H1 (cell line): ENCODE data around the gene ETNK1. TPM values are rescaled to one million over a fixed set of nuclear protein-coding genes. Genes with fewer than 3 reads are reported as not detected.

ENCODE experiments used
- CTCF ChIA-PET: fragments of 300-600 bp; sonication (Branson Sonifier 250); formaldehyde crosslinking; loops from one replicate; lab custom pipeline; 2021; ENCODE audit not compliant: partially characterized antibody; lab: Charles Lee
- POLR2A ChIA-PET: fragments of 300-600 bp; sonication (Branson Sonifier 250); formaldehyde crosslinking; loops from one replicate; lab custom pipeline; 2021; ENCODE audit warnings: inconsistent platforms; ENCODE audit not compliant: partially characterized antibody; lab: Charles Lee
- DNase-seq, 2 experiments: peaks; one replicate each; pipeline versions ENCODE4 v3.0.0 to v3.0.0-alpha.2; 2010 to 2022; ENCODE audit warnings: low spot score in 2 of 2, low read depth in 1 of 2, mixed read lengths in 1 of 2
- FAIRE-seq: peaks from 2 replicates; lab custom pipeline; 2011; peaks lifted over from hg19 to GRCh38; lab: Jason Lieb, UNC
- H2AFZ ChIP-seq: 2 replicates; pipeline ENCODE4 v1.8.1; 2012; ENCODE audit warnings: low read length, inconsistent platforms
- H2AK5ac ChIP-seq: 2 replicates; pipeline ENCODE4 v1.6.1; 2013; ENCODE audit warnings: low read depth, low read length
- H2BK120ac ChIP-seq: replicated peaks from 2 replicates; pipeline ENCODE3; 2013; ENCODE audit warnings: low read depth, low read length, inconsistent platforms
- H2BK12ac ChIP-seq: 2 replicates; pipeline ENCODE4 v1.6.1; 2013; ENCODE audit warnings: low read depth, low read length
- H2BK15ac ChIP-seq: 2 replicates; pipeline ENCODE4 v1.6.1; 2013; ENCODE audit warnings: low read length
- H2BK20ac ChIP-seq: 2 replicates; pipeline ENCODE4 v1.6.1; 2013; ENCODE audit warnings: low read length
- H2BK5ac ChIP-seq: 2 replicates; pipeline ENCODE4 v1.6.1; 2013; ENCODE audit warnings: low read depth, low read length
- H3K14ac ChIP-seq: 2 replicates; pipeline ENCODE4 v1.6.1; 2013; ENCODE audit warnings: inconsistent platforms; ENCODE audit not compliant: insufficient read length
- H3K18ac ChIP-seq: 2 replicates; pipeline ENCODE4 v1.6.1; 2013; ENCODE audit warnings: low read length; ENCODE audit errors: extremely low read depth
- H3K23ac ChIP-seq: 2 replicates; pipeline ENCODE4 v1.6.1; 2013; ENCODE audit warnings: inconsistent platforms; ENCODE audit not compliant: insufficient read length
- H3K23me2 ChIP-seq: 2 replicates; pipeline ENCODE4 v1.6.1; 2013; ENCODE audit warnings: low read depth, low read length
- H3K27ac ChIP-seq: 2 replicates; pipeline ENCODE4 v1.6.1; 2011; ENCODE audit warnings: low read depth, low read length, inconsistent platforms
- H3K27me3 ChIP-seq, 4 experiments: replicated peaks in 1 of 4; 1 replicate in 1 of 4; 2 replicates in 3 of 4; pipeline versions ENCODE4 v1.6.1 to v1.8.1; 2011 to 2013; ENCODE audit warnings: low read length in 3 of 4, mild to moderate bottlenecking in 3 of 4, inconsistent platforms in 2 of 4, mixed read lengths in 2 of 4, moderate library complexity in 1 of 4; ENCODE audit not compliant: control insufficient read depth in 3 of 4, insufficient read depth in 3 of 4; ENCODE audit errors: extremely low read depth in 1 of 4
- H3K36me3 ChIP-seq, 4 experiments: 2 replicates each; pipeline versions ENCODE4 v1.6.1 to v1.8.1; 2011 to 2013; ENCODE audit warnings: mild to moderate bottlenecking in 4 of 4, low read length in 3 of 4, moderate library complexity in 2 of 4, control low read depth in 1 of 4, inconsistent platforms in 1 of 4; ENCODE audit not compliant: insufficient read depth in 4 of 4, control insufficient read depth in 2 of 4
- H3K4ac ChIP-seq: replicated peaks from 2 replicates; pipeline ENCODE3; 2013; ENCODE audit warnings: low read length, low read depth, mixed read lengths, inconsistent platforms; ENCODE audit not compliant: insufficient read length
- H3K4me1 ChIP-seq, 4 experiments: replicated peaks in 1 of 4; 1 replicate in 1 of 4; 2 replicates in 3 of 4; pipeline versions ENCODE4 v1.6.1 to v1.8.1; 2011 to 2013; ENCODE audit warnings: low read length in 3 of 4, inconsistent platforms in 2 of 4, mixed read lengths in 1 of 4; ENCODE audit not compliant: insufficient read depth in 4 of 4, control insufficient read depth in 3 of 4
- H3K4me2 ChIP-seq, 2 experiments: 2 replicates each; pipeline versions ENCODE4 v1.6.1 to v1.8.1; 2011 to 2013; ENCODE audit warnings: low read depth in 2 of 2, low read length in 2 of 2, control low read depth in 1 of 2, inconsistent platforms in 1 of 2, mild to moderate bottlenecking in 1 of 2; ENCODE audit not compliant: insufficient read depth in 1 of 2
- H3K4me3 ChIP-seq, 4 experiments: fragments of 200-600, 300-600 bp in 1 of 4; sonication (generic), shearing (Covaris generic), sonication (Bioruptor Twin) in 1 of 4; 2 replicates each; pipeline versions ENCODE4 v1.5.1 to v1.8.1; 2011 to 2016; ENCODE audit warnings: low read length in 4 of 4, low read depth in 3 of 4, control low read depth in 2 of 4, inconsistent platforms in 2 of 4, mild to moderate bottlenecking in 2 of 4, mixed read lengths in 1 of 4, moderate library complexity in 1 of 4; ENCODE audit not compliant: insufficient read depth in 2 of 4; ENCODE audit errors: extremely low read depth in 1 of 4
- H3K56ac ChIP-seq: replicated peaks from 2 replicates; pipeline ENCODE3; 2013; ENCODE audit warnings: low read depth, mild to moderate bottlenecking, mixed read lengths, low read length, inconsistent platforms; ENCODE audit not compliant: insufficient read length
- H3K79me1 ChIP-seq: 2 replicates; pipeline ENCODE4 v1.6.1; 2013; ENCODE audit warnings: low read depth, low read length, control low read depth
- H3K79me2 ChIP-seq, 2 experiments: 2 replicates each; pipeline versions ENCODE4 v1.6.1 to v1.8.1; 2012 to 2013; ENCODE audit warnings: low read length in 2 of 2, mild to moderate bottlenecking in 2 of 2, inconsistent platforms in 1 of 2; ENCODE audit not compliant: insufficient read depth in 2 of 2, control insufficient read depth in 1 of 2
- H3K9ac ChIP-seq, 4 experiments: replicated peaks in 1 of 4; 1 replicate in 1 of 4; 2 replicates in 3 of 4; pipeline versions ENCODE4 v1.6.1 to v1.8.1; 2011 to 2013; ENCODE audit warnings: low read depth in 3 of 4, low read length in 3 of 4, control low read depth in 2 of 4, mild to moderate bottlenecking in 2 of 4, moderate library complexity in 2 of 4, inconsistent platforms in 1 of 4; ENCODE audit errors: extremely low read depth in 1 of 4
- H3K9me3 ChIP-seq, 2 experiments: 2 replicates each; pipeline versions ENCODE4 v1.6.1 to v1.8.1; 2012 to 2013; ENCODE audit warnings: mild to moderate bottlenecking in 2 of 2, moderate library complexity in 2 of 2, control low read depth in 1 of 2, inconsistent platforms in 1 of 2, low read depth in 1 of 2, low read length in 1 of 2, mixed read lengths in 1 of 2; ENCODE audit not compliant: insufficient read depth in 2 of 2
- H4K20me1 ChIP-seq, 2 experiments: replicated peaks in 1 of 2; 2 replicates each; pipeline versions ENCODE3 to v1.8.1; 2011 to 2013; ENCODE audit warnings: inconsistent platforms in 2 of 2, low read length in 2 of 2, mild to moderate bottlenecking in 1 of 2; ENCODE audit not compliant: insufficient read depth in 2 of 2, control insufficient read depth in 1 of 2
- H4K5ac ChIP-seq: 2 replicates; pipeline ENCODE4 v1.6.1; 2013; ENCODE audit warnings: low read length, low read depth, mixed read lengths, inconsistent platforms; ENCODE audit not compliant: insufficient read length
- H4K8ac ChIP-seq: 2 replicates; pipeline ENCODE4 v1.8.0; 2013; ENCODE audit warnings: mild to moderate bottlenecking, moderate library complexity, low read length, inconsistent platforms; ENCODE audit not compliant: insufficient read depth; ENCODE audit errors: extremely low read depth
- H4K91ac ChIP-seq: replicated peaks from 2 replicates; pipeline ENCODE3; 2013; ENCODE audit warnings: low read length, mixed read lengths, inconsistent platforms; ENCODE audit not compliant: insufficient read length
- CEBPB ChIP-seq: IDR thresholded peaks from 2 replicates; pipeline ENCODE4 v1.6.1; 2012; ENCODE audit warnings: low read depth, low read length
- EP300 ChIP-seq, 2 experiments: IDR thresholded peaks; 1 replicate in 1 of 2; 2 replicates in 1 of 2; pipeline ENCODE4 v1.6.1; 2011 to 2012; ENCODE audit warnings: low read depth in 2 of 2, low read length in 2 of 2, mild to moderate bottlenecking in 2 of 2, borderline replicate concordance in 1 of 2, inconsistent platforms in 1 of 2, moderate library complexity in 1 of 2
- TAF1 ChIP-seq: IDR thresholded peaks from 2 replicates; pipeline ENCODE4 v1.6.1; 2011; ENCODE audit warnings: mild to moderate bottlenecking, low read depth, low read length
- WGBS, 2 experiments: shearing (Covaris generic) in 1 of 2; methylation state at CpG; one replicate each; pipeline versions ENCODE4 v1.1.6 to v1.1.7; 2013 to 2015; ENCODE audit warnings: low lambda C conversion rate in 2 of 2, mixed read lengths in 2 of 2, inconsistent platforms in 1 of 2, low coverage in 1 of 2, missing lambda C conversion rate in 1 of 2; ENCODE audit not compliant: insufficient replicate concordance in 2 of 2, insufficient coverage in 1 of 2, insufficient read length in 1 of 2; ENCODE audit errors: extremely low coverage in 1 of 2, missing lambda C conversion rate in 1 of 2; 5-methylcytosine and 5-hydroxymethylcytosine counted together
- polyA plus RNA-seq, 7 experiments: library from polyadenylated mRNA; depleted of rRNA in 3 of 7; stranded (reverse) in 5 of 7; unstranded in 2 of 7; fragments of >200 nt in 5 of 7; fragments of 200-250 nt in 2 of 7; gene quantifications; 1 replicate in 5 of 7; 2 replicates in 1 of 7; 4 replicates in 1 of 7; pipeline versions ENCODE4 v1.2.1 to v1.2.3, GENCODE V29; 2011 to 2013; ENCODE audit warnings: missing spikeins in 2 of 7, mixed read lengths in 2 of 7
- total RNA-seq: library from RNA; stranded (reverse); fragmentation: NEBNext Ultra II Directional; extraction: Animal tissue kit (Norgen Biotek cat#: 25700); gene quantifications from 2 replicates; pipeline ENCODE4 v1.2.1, GENCODE V29; 2021

Gene ETNK1
- total and polyA plus RNA-seq, 2 of the 8 experiments (the other 6 are each of a cell fraction or from before 2014, with no cell fraction given) = 11.6 to 82.7 TPM

DNA sequence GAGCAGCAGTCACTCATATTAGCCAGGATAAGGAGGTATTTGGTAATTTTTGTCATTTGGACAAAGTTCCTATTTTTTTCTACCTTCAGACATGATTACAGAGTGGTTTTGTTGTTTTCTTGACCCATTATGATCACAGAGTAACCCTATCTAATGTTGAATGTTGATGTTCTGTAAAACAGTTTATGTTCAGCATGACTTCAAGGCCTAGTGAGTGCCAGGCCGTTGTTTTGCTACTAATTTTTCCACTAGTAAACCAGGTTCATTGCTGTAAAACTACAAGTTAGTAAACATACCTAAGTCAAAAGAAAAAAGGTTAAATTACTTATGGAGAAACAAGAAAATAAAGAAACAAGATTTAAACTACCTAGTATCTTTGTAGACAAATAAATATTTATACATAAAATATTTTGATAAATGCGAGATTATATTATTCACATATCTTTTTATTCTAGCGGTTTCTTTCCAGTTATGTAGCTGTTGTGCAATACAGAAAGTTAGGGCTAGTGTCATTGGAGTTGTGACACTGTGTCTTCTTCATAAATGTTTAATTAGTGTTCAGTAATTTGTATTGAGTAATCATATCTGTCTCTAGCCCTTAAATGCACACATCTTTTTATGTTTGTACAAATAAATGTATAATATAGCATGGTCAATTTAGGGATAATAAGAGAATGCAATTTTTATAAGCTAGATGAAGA lies 16.5 kb downstream of the ETNK1 start:
- Histone ChIP-seq H3K14ac (no peak overlapping the region), H2BK120ac (no peak overlapping the region), H3K4ac (no peak overlapping the region), H3K36me3 (peaks cover 0 to 16% (median 0%) of the 10 kb centered on the region in 4 experiments; a peak in 2 of 8 replicates), H2BK5ac (no peak overlapping the region), H4K5ac (no peak overlapping the region), H3K18ac (no peak overlapping the region), H4K20me1 (peaks cover 2 to 5% of the 10 kb centered on the region in 2 experiments), H3K79me1 (no peaks in the 10 kb centered on the region; the same call in 1 of the 2 replicates), H2AK5ac (no peak overlapping the region), H3K4me1 (no peaks in the 10 kb centered on the region; a peak in 1 of 7 replicates), H2AFZ (no peak overlapping the region), H2BK15ac (no peak overlapping the region), H3K27ac (no peak overlapping the region), H4K91ac (no peak overlapping the region), H3K56ac (no peak overlapping the region), H3K9me3 (no peaks in the 10 kb centered on the region)
- CTCF ChIA-PET = interaction anchor here (0.8 kb wide), 1 partner anchor 106 kb away, joined by 3 read pairs; no protein-coding TSS in a partner anchor
- POLR2A ChIA-PET = interaction anchor here (1.2 to 1.3 kb wide), 2 partner anchors 11 to 101 kb away, joined by 3 to 5 read pairs; no protein-coding TSS in a partner anchor
- DNase-seq = no peak
- WGBS, 2 experiments = 91% methylated on average over 3 of the region's 3 CpGs; no CpG with 5 or more reads in 1 of the 2 experiments
- peak; percentile 23; the same call in 1 of the 2 replicates for TF ChIP-seq CEBPB
- TF ChIP-seq TAF1 = no peak
- TF ChIP-seq EP300 (IDR thresholded peaks at IDR 0.05; ENCODE audit: borderline replicate concordance in 1 of 2, low read depth in 2 of 2, low read length in 2 of 2) = no peak
- TF ChIP-seq, all 59 proteins: peak for 1
- FAIRE-seq = no peak
- H2BK20ac ChIP-seq = no peak overlapping the region
- H3K23ac ChIP-seq = no peak overlapping the region
- no peaks in the 10 kb centered on the region for H3K23me2 ChIP-seq
- no peak overlapping the region for H4K8ac ChIP-seq
- H3K27me3 ChIP-seq = no peaks in the 10 kb centered on the region
- H3K9ac ChIP-seq = no peak overlapping the region
- no peak overlapping the region for H3K4me3 ChIP-seq
- no peak overlapping the region for H3K4me2 ChIP-seq
- H3K79me2 ChIP-seq = peaks cover 0 to 73% of the 10 kb centered on the region in 2 experiments; a peak in 2 of 4 replicates
- H2BK12ac ChIP-seq = no peak overlapping the region
